Spleen (tissue), 7 donors: ENCODE results near the gene GOLGA6L10.
"Not testable (repeated sequence)": the region's sequence is repeated elsewhere in the genome, so short reads cannot be mapped to it uniquely, and the experiment has no call there.

Experiments used
- CTCF ChIP-seq, 11 experiments: fragments of 200-600 bp in 7 of 11; fragments of 450-650 bp in 4 of 11; sonication (generic) in 4 of 11; IDR thresholded peaks in 8 of 11; conservative IDR thresholded peaks in 3 of 11; 1 replicate in 7 of 11; 2 replicates in 4 of 11; pipeline versions ENCODE4 v1.4.0 to v1.8.0; 2016 to 2021; ENCODE audit warnings: antibody characterized with exemption in 11 of 11, inconsistent platforms in 4 of 11, mild to moderate bottlenecking in 1 of 11
- POLR2A ChIP-seq, 3 donors: fragments of 450-650 bp; IDR thresholded peaks; one replicate each; pipeline ENCODE4 v1.5.1; 2017; ENCODE audit warnings: antibody characterized with exemption in 3 of 3, mild to moderate bottlenecking in 1 of 3
- POLR2AphosphoS5 ChIP-seq, 3 donors: sonication (generic); formaldehyde crosslinking; IDR thresholded peaks; one replicate each; pipeline ENCODE4 v1.5.1; 2017; ENCODE audit warnings: antibody characterized with exemption in 3 of 3
- donor health status: DM: no; HTN: no; CAD: no; lungs with moderate emphysema.
- donor health status: DM: no; HTN: no; CAD: no.
- donor health status: DM: no; HTN: no; CAD: no.

DNA sequence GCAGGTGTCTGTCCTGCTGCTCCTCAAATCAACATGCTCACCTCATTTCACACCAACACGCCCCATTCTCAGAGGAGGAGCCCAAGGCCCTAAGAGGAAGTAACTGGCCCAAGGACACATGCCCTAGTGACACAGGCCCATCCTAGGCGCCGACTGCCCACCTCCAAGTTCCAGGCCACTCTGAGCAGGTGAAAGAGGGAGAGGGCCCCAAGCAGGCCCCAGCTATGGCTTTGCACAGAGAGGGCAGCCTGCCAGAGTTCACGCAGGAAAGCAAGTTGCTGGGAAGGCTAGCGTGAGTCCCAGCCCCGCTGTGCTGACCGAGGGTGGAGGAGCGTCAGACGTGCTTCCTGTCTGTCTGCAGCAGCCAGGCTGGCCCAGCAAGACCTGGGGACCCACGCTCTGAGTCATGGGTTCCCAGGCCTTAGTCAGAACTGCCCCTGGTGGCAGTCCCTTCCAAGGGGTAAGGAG is 13.1 kb downstream of the GOLGA6L10 start:
- TF ChIP-seq POLR2A (IDR thresholded peaks at IDR 0.05); CTCF (IDR thresholded peaks at IDR 0.05 in 8 of 11, conservative IDR thresholded peaks at IDR 0.05 in 3 of 11): not testable (repeated sequence)
- peak in 1 of 3 donors; percentile 15 for TF ChIP-seq POLR2AphosphoS5 (IDR thresholded peaks at IDR 0.05)
